RWPE2 (cell line): ENCODE results near the gene ARHGAP42.
A peak's percentile ranks its signal among the peaks of the same experiment; 100 is the strongest.
"Not testable (repeated sequence)": the region's sequence is repeated elsewhere in the genome, so short reads cannot be mapped to it uniquely, and the experiment has no call there.

Source experiments
- ATAC-seq: fragments of 200-7000 bp; cut with Tn5 transposase; 3 replicates; pipeline ENCODE4 v1.9.1; 2021; ENCODE audit warnings: low read depth
- DNase-seq: peaks from one replicate; pipeline ENCODE4 v3.0.0-alpha.2; 2020; ENCODE audit warnings: low spot score
- H3K27ac ChIP-seq: fragments of 450-650 bp; 2 replicates; pipeline ENCODE4 v1.5.1; 2017; ENCODE audit warnings: mild to moderate bottlenecking; ENCODE audit not compliant: poor library complexity, severe bottlenecking
- H3K27me3 ChIP-seq: fragments of 250-450 bp; sonication (Bioruptor Pico); 2 replicates; pipeline ENCODE4 v1.5.1; 2021; ENCODE audit warnings: mild to moderate bottlenecking, moderate library complexity; ENCODE audit not compliant: insufficient read depth, poor library complexity, severe bottlenecking
- H3K36me3 ChIP-seq: fragments of 250-450 bp; sonication (Bioruptor Pico); 2 replicates; pipeline ENCODE4 v1.5.1; 2020; ENCODE audit warnings: low read depth, mild to moderate bottlenecking, moderate library complexity
- H3K4me1 ChIP-seq: fragments of 250-450 bp; sonication (Bioruptor Pico); 2 replicates; pipeline ENCODE4 v1.5.1; 2021; ENCODE audit warnings: mild to moderate bottlenecking, moderate library complexity; ENCODE audit not compliant: insufficient read depth, poor library complexity, severe bottlenecking
- H3K4me3 ChIP-seq: fragments of 250-450 bp; sonication (Bioruptor Pico); 2 replicates; pipeline ENCODE4 v1.5.1; 2021; ENCODE audit warnings: mild to moderate bottlenecking, moderate library complexity; ENCODE audit not compliant: severe bottlenecking
- H3K9me3 ChIP-seq: fragments of 250-450 bp; sonication (Bioruptor Pico); 2 replicates; pipeline ENCODE4 v1.5.1; 2021; ENCODE audit warnings: mild to moderate bottlenecking, moderate library complexity; ENCODE audit not compliant: severe bottlenecking
- TF ChIP-seq, protein P1 (sequence below): fragments of 450-650 bp; IDR thresholded peaks from one replicate; pipeline ENCODE4 v1.5.1; 2017; ENCODE audit warnings: mild to moderate bottlenecking, moderate library complexity; ENCODE audit not compliant: poor library complexity, severe bottlenecking

Gene ARHGAP42

GRCh38 chr11:100748153-100748552 is 61.1 kb downstream of the ARHGAP42 start:
- TF ChIP-seq, protein P1, sequence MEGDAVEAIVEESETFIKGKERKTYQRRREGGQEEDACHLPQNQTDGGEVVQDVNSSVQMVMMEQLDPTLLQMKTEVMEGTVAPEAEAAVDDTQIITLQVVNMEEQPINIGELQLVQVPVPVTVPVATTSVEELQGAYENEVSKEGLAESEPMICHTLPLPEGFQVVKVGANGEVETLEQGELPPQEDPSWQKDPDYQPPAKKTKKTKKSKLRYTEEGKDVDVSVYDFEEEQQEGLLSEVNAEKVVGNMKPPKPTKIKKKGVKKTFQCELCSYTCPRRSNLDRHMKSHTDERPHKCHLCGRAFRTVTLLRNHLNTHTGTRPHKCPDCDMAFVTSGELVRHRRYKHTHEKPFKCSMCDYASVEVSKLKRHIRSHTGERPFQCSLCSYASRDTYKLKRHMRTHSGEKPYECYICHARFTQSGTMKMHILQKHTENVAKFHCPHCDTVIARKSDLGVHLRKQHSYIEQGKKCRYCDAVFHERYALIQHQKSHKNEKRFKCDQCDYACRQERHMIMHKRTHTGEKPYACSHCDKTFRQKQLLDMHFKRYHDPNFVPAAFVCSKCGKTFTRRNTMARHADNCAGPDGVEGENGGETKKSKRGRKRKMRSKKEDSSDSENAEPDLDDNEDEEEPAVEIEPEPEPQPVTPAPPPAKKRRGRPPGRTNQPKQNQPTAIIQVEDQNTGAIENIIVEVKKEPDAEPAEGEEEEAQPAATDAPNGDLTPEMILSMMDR: no peak
- Histone ChIP-seq H3K27me3 (no peaks in the 10 kb centered on the region), H3K4me1 (no peaks in the 10 kb centered on the region), H3K27ac (no peak overlapping the region), H3K9me3 (no peaks in the 10 kb centered on the region), H3K36me3 (no peaks in the 10 kb centered on the region), H3K4me3 (no peak overlapping the region)
- DNase-seq (no peak), ATAC-seq (no peak)

DNA sequence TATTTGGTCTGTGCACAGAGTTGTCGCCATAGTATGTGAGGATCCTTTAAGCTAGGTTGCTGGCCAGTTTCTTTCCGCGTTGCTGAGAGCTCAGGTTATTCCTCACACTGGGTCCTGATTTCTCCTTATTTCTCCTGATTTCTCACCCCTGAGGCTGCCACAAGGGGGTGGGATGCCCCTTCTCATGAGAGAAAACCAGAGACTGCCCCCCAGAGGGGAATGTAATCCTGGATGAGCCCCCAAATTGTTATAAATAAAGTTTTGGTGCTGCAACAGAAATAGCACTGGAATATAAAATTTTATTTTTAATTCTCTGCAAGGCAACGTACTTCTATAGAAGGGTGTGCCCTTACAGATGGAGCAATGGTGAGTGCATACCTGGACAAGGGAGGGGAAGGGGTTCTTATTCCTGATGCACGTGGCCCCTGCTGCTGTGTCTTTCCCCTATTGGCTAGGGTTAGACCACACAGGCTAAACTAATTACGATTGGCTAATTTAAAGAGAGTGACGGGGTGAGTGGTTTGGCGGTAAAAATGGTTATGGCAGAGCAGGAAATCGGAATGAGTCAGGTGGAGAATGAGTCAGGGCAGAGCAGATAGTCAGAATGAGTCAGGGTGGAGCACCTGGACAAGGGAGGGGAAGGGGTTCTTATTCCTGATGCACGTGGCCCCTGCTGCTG is 62.9 kb downstream of the ARHGAP42 start:
- H3K27me3 ChIP-seq, H3K27ac ChIP-seq, ATAC-seq, H3K36me3 ChIP-seq, H3K4me3 ChIP-seq, H3K9me3 ChIP-seq, DNase-seq, H3K4me1 ChIP-seq: not testable (repeated sequence)

GRCh38 chr11:100750566-100750891 is 63.4 kb downstream of the ARHGAP42 start:
- H3K9me3 ChIP-seq, H3K27me3 ChIP-seq, ATAC-seq, DNase-seq, H3K27ac ChIP-seq, H3K4me3 ChIP-seq, H3K4me1 ChIP-seq, H3K36me3 ChIP-seq: not testable (repeated sequence)

- no peaks in the 10 kb centered on the region for H3K4me1 ChIP-seq
- no peaks in the 10 kb centered on the region; the same call in 1 of the 2 replicates for H3K36me3 ChIP-seq
- H3K27ac ChIP-seq: no peak overlapping the region
- TF ChIP-seq, protein P1: no peak
- H3K27me3 ChIP-seq: no peaks in the 10 kb centered on the region
- no peak overlapping the region for H3K4me3 ChIP-seq
- no peak for DNase-seq
- H3K9me3 ChIP-seq: no peaks in the 10 kb centered on the region
- no peak for ATAC-seq
These were observed 65.5 kb downstream of the ARHGAP42 start for GRCh38 chr11:100752371-100753171.

- H3K4me3 ChIP-seq: no peak overlapping the region
- no peaks in the 10 kb centered on the region for H3K4me1 ChIP-seq
- no peaks in the 10 kb centered on the region; the same call in 1 of the 2 replicates for H3K36me3 ChIP-seq
- no peak for DNase-seq
- ATAC-seq: peak; percentile 65
- no peaks in the 10 kb centered on the region for H3K27me3 ChIP-seq
- no peak overlapping the region for H3K27ac ChIP-seq
- TF ChIP-seq, protein P1: no peak
- H3K9me3 ChIP-seq: no peaks in the 10 kb centered on the region
These were observed 66.1 kb downstream of the ARHGAP42 start for GRCh38 chr11:100753172-100753543.

DNA sequence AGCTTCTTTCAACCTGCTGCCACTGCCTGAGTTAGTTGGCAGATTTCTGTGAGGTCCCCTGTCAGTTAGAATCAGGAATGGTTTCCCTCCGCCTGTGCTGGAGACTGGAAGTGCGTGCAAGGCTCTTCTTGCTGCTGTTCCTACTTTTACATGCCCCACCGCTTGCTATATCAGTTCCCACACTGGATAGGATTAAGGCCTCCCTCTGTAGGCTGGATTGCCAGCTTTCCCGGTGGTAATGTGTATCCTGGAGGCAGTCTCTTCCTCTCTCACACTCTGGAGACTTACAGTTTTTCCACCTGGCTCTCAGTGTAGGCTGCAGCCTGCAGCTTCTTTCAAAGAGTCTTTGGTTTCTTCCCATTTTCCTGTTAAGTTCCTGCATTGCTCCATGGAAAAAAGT is 66.5 kb downstream of the ARHGAP42 start:
- TF ChIP-seq, protein P1: no peak
- Histone ChIP-seq H3K27ac (no peak overlapping the region), H3K9me3 (no peaks in the 10 kb centered on the region), H3K4me3 (no peak overlapping the region), H3K36me3 (no peaks in the 10 kb centered on the region; the same call in 1 of the 2 replicates), H3K4me1 (no peaks in the 10 kb centered on the region), H3K27me3 (no peaks in the 10 kb centered on the region)
- ATAC-seq: peak; percentile 27; the same call in 2 of the 3 replicates
- no peak for DNase-seq
